Endometrium (tissue), 2 donors: Measurements from ENCODE around the gene OXGR1.
A peak's percentile ranks its signal among the peaks of the same experiment; 100 is the strongest.

ENCODE experiments used
- FAIRE-seq: peaks from 2 replicates; lab custom pipeline; 2012; peaks lifted over from hg19 to GRCh38; lab: Jason Lieb, UNC
- donor health status: control.
- donor health status: control.

The OXGR1 gene

GRCh38 chr13:96963786-96964475, 30.3 kb downstream of the OXGR1 start:
- FAIRE-seq: no peak

DNA sequence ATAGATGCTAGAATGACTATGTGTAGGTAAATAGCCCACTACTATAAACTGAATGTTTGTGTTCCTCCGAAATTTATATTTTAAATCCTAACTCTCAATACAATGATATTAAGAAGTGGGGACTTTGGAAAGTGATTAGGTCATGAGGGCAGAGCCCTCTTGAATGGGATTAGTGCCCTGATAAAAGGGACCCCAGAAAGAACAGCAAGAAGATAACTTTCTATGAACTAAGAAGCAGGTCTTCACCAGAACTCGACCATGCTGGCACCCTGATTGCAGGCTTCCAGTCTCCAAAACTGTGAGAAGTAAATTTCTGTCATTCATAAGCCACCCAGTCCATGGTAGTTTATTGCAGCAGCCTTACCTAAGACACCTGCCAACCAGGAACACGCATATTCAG, 33.9 kb downstream of the OXGR1 start:
- FAIRE-seq: no peak

GRCh38 chr13:96958286-96958891, 35.9 kb downstream of the OXGR1 start:
- peak; percentile 73 for FAIRE-seq

DNA sequence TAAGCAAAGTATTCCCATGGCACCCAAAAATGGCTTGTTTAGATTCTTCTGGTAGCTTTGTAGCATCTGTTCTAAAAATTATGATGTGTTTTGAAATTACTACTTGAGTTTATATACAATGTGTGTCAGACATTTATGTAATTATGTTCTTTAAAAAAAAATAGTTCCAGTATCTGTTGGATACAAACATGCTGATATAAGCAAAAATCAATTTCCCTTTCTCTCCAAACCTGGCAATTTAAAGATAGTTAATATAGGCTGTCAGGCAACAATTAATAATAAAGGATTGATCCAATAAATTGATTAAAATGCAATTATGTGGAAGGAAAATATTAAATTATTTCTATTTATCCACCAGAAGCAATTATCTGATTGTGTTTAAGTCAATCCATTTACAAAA, 41.7 kb downstream of the OXGR1 start:
- FAIRE-seq: no peak

- FAIRE-seq: no peak
Measured at GRCh38 chr13:96948127-96948526, 46.1 kb downstream of the OXGR1 start.

DNA sequence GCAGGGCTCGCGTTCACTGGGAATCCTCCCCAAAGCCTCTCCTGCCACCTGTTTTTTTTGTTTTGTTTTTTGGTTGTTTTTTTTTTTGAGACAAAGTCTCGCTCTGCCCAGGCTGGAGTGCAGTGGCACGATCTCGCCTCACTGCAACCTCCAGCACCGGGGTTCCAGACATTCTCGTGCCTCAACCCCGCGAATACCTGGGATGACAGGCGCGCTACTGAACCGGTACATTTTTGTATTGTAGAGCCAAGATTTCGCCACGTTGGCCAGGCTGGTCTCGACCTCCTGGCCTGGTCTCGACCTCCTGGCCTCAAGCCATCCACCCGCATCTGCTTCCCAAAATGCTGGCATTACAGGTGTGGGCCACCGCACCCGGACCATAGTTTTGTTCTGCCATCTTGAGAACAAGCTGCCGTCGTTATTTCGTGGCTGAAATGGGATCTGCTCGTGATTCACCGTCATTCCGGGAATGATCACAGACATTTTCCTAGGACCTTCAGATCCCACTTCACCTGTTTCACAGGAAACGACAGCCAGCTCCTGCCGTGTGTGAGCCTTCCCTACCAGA, 46.8 kb downstream of the OXGR1 start:
- no peak for FAIRE-seq

GRCh38 chr13:96946709-96947311, 47.5 kb downstream of the OXGR1 start:
- FAIRE-seq: no peak

DNA sequence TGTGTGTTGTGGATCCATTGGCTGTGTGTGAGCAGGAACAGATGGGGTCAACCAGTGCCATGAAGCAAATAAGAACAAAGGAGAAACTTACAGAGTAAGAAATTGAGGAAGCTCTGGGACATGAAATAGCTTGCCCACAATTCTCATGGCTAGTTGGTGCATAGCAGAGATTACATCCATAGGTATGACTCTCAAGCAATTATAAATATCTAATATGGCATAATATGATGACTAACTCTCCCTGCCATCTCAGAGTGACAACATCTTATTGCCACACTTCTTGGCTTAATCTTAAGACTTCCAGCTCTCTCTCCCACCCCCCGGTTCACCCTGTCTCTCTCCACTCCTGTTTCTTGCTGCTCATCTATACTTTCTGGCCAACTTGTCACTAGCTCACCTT, 53.3 kb downstream of the OXGR1 start:
- no peak for FAIRE-seq

- FAIRE-seq: no peak
Measured at GRCh38 chr13:96935901-96936300, 58.4 kb downstream of the OXGR1 start.
